Stimulated activated CD8-positive, alpha-beta memory T cell treated with anti-CD3 and anti-CD28 coated beads, Interleukin-2, amount 100 ng/mL, for 1 hour (primary cell): ENCODE measurements around the gene RSBN1L.
"Not testable (repeated sequence)": the region's sequence is repeated elsewhere in the genome, so short reads cannot be mapped to it uniquely, and the experiment has no call there.

Source experiments
- DNase-seq, 2 donors: peaks; one replicate each; pipeline ENCODE4 v3.0.0-alpha.2; 2020; ENCODE audit warnings: low read depth in 2 of 2

The RSBN1L gene

GRCh38 chr7:77687747-77688144 is 8.5 kb upstream of the RSBN1L start:
- DNase-seq, result no peak

GRCh38 chr7:77690289-77690688 is 6.0 kb upstream of the RSBN1L start:
- DNase-seq, result no peak

- no peak for DNase-seq
These were observed 4.3 kb upstream of the RSBN1L start for GRCh38 chr7:77691892-77692491.

GRCh38 chr7:77693830-77694583 is 2.3 kb upstream of the RSBN1L start:
- DNase-seq, result no peak

- DNase-seq, result peak; percentile 15 to 16
These were observed 630 bp downstream of the RSBN1L start for GRCh38 chr7:77696643-77697534.

GRCh38 chr7:77697535-77697831 is 1.2 kb downstream of the RSBN1L start:
- no peak for DNase-seq

GRCh38 chr7:77698042-77698625 is 1.9 kb downstream of the RSBN1L start:
- no peak for DNase-seq

- no peak for DNase-seq
These were observed 2.8 kb downstream of the RSBN1L start for GRCh38 chr7:77699056-77699455.

- DNase-seq, result no peak
These were observed 6.3 kb downstream of the RSBN1L start for GRCh38 chr7:77702513-77702912.

- DNase-seq, result no peak
These were observed 6.8 kb downstream of the RSBN1L start for GRCh38 chr7:77702968-77703472.

- DNase-seq, result not testable (repeated sequence)
These were observed 7.4 kb downstream of the RSBN1L start for GRCh38 chr7:77703669-77704068.

- no peak for DNase-seq
These were observed 11.3 kb downstream of the RSBN1L start for GRCh38 chr7:77707504-77707992.

- DNase-seq, result no peak
These were observed 13.8 kb downstream of the RSBN1L start for GRCh38 chr7:77710067-77710466.

- no peak for DNase-seq
These were observed 14.6 kb downstream of the RSBN1L start for GRCh38 chr7:77710861-77711260.

GRCh38 chr7:77714195-77714594 is 17.9 kb downstream of the RSBN1L start:
- no peak for DNase-seq

GRCh38 chr7:77714931-77715330 is 18.7 kb downstream of the RSBN1L start:
- DNase-seq, result not testable (repeated sequence)

GRCh38 chr7:77716804-77717203 is 20.5 kb downstream of the RSBN1L start:
- no peak for DNase-seq

GRCh38 chr7:77717566-77717965 is 21.3 kb downstream of the RSBN1L start:
- not testable (repeated sequence) for DNase-seq

GRCh38 chr7:77727527-77727926 is 31.3 kb downstream of the RSBN1L start:
- DNase-seq, result no peak

- DNase-seq, result no peak
These were observed 31.9 kb downstream of the RSBN1L start for GRCh38 chr7:77727936-77728701.
